CD14-positive monocyte (primary cell): ENCODE results near the gene ENPP4. TPM values are rescaled to one million over a fixed set of nuclear protein-coding genes. Genes with fewer than 3 reads are reported as not detected.
"Not testable (repeated sequence)": the region's sequence is repeated elsewhere in the genome, so short reads cannot be mapped to it uniquely, and the experiment has no call there.

Experiments used
- DNase-seq, 3 donors: peaks; one replicate each; pipeline ENCODE4 v3.0.0-alpha.2; 2011 to 2022
- H2AFZ ChIP-seq: 2 replicates; pipeline ENCODE4 v1.6.0; 2012; ENCODE audit warnings: mild to moderate bottlenecking, low read depth, low read length, inconsistent platforms; ENCODE audit not compliant: insufficient read depth, poor library complexity, severe bottlenecking
- H3K27ac ChIP-seq, 2 donors: 1 replicate in 1 of 2; 2 replicates in 1 of 2; pipeline ENCODE4 v1.5.1; 2012 to 2013; ENCODE audit warnings: low read length in 2 of 2, control low read depth in 1 of 2, inconsistent platforms in 1 of 2, low read depth in 1 of 2, mild to moderate bottlenecking in 1 of 2
- H3K27me3 ChIP-seq, 2 donors: one replicate each; pipeline versions ENCODE4 v1.6.0 to v1.6.1; 2011 to 2013; ENCODE audit warnings: low read length in 2 of 2; ENCODE audit not compliant: control insufficient read depth in 2 of 2, insufficient read depth in 2 of 2
- H3K36me3 ChIP-seq, 2 donors: replicated peaks in 1 of 2; 1 replicate in 1 of 2; 2 replicates in 1 of 2; pipeline versions ENCODE4 v1.5.1 to v1.6.1; 2012 to 2013; ENCODE audit warnings: low read length in 2 of 2, control low read depth in 1 of 2, inconsistent platforms in 1 of 2, mild to moderate bottlenecking in 1 of 2; ENCODE audit not compliant: insufficient read depth in 2 of 2, control insufficient read depth in 1 of 2
- H3K4me1 ChIP-seq, 2 donors: 1 replicate in 1 of 2; 2 replicates in 1 of 2; pipeline versions ENCODE4 v1.5.1 to v1.6.1; 2012 to 2013; ENCODE audit warnings: low read length in 2 of 2, control low read depth in 1 of 2, inconsistent platforms in 1 of 2, mild to moderate bottlenecking in 1 of 2, moderate library complexity in 1 of 2; ENCODE audit not compliant: insufficient read depth in 2 of 2, control insufficient read depth in 1 of 2
- H3K4me2 ChIP-seq: replicated peaks from 2 replicates; pipeline ENCODE3; 2012; ENCODE audit warnings: low read length, moderate library complexity, mild to moderate bottlenecking; ENCODE audit not compliant: poor library complexity, severe bottlenecking; ENCODE audit errors: extremely low read depth
- H3K4me3 ChIP-seq, 3 experiments: fragments of 200-600 bp in 1 of 3; sonication (generic) in 1 of 3; replicated peaks in 1 of 3; 1 replicate in 2 of 3; 2 replicates in 1 of 3; pipeline ENCODE4 v1.5.1; 2011 to 2013; ENCODE audit warnings: low read length in 3 of 3, mild to moderate bottlenecking in 3 of 3, control low read depth in 2 of 3, low read depth in 2 of 3, inconsistent platforms in 1 of 3, moderate library complexity in 1 of 3
- H3K79me2 ChIP-seq: 2 replicates; pipeline ENCODE4 v1.6.0; 2012; ENCODE audit warnings: mild to moderate bottlenecking, control low read depth, inconsistent platforms, low read length, moderate library complexity; ENCODE audit not compliant: insufficient read depth
- H3K9ac ChIP-seq: 2 replicates; pipeline ENCODE4 v1.6.0; 2017; ENCODE audit warnings: low read length, mild to moderate bottlenecking; ENCODE audit not compliant: insufficient read depth, poor library complexity, severe bottlenecking
- H3K9me3 ChIP-seq, 2 donors: replicated peaks in 1 of 2; 1 replicate in 1 of 2; 2 replicates in 1 of 2; pipeline versions ENCODE4 v1.5.1 to v1.6.1; 2012 to 2013; ENCODE audit warnings: low read length in 2 of 2, control low read depth in 1 of 2; ENCODE audit not compliant: control insufficient read depth in 1 of 2, insufficient read depth in 1 of 2
- H4K20me1 ChIP-seq: 2 replicates; pipeline ENCODE4 v1.6.0; 2012; ENCODE audit warnings: mild to moderate bottlenecking, low read length, control low read depth, moderate library complexity; ENCODE audit not compliant: insufficient read depth
- H3K27ac Mint-ChIP-seq, 7 donors: one replicate each; pipeline ENCODE4 v1.8.0; 2020; ENCODE audit warnings: mild to moderate bottlenecking in 7 of 7, mixed read lengths in 7 of 7, moderate library complexity in 6 of 7, inconsistent platforms in 2 of 7
- H3K27me3 Mint-ChIP-seq, 3 donors: one replicate each; pipeline ENCODE4 v1.8.0; 2021 to 2022; ENCODE audit warnings: low read depth in 3 of 3, mild to moderate bottlenecking in 3 of 3, mixed read lengths in 3 of 3, moderate library complexity in 3 of 3, inconsistent platforms in 1 of 3
- H3K36me3 Mint-ChIP-seq, 2 donors: one replicate each; pipeline ENCODE4 v1.8.0; 2020; ENCODE audit warnings: mixed read lengths in 2 of 2, inconsistent platforms in 1 of 2, mild to moderate bottlenecking in 1 of 2
- H3K4me1 Mint-ChIP-seq: one replicate; pipeline ENCODE4 v1.8.0; 2020; ENCODE audit warnings: mild to moderate bottlenecking, mixed read lengths
- H3K4me3 Mint-ChIP-seq, 2 donors: one replicate each; pipeline ENCODE4 v1.8.0; 2020; ENCODE audit warnings: mild to moderate bottlenecking in 2 of 2, mixed read lengths in 2 of 2, moderate library complexity in 1 of 2
- H3K9me3 Mint-ChIP-seq, 7 donors: one replicate each; pipeline ENCODE4 v1.8.0; 2020 to 2022; ENCODE audit warnings: mixed read lengths in 7 of 7, mild to moderate bottlenecking in 6 of 7, moderate library complexity in 6 of 7, inconsistent platforms in 2 of 7
- WGBS: methylation state at CpG from one replicate; pipeline ENCODE4 v1.1.5; 2013; ENCODE audit warnings: missing lambda C conversion rate; ENCODE audit not compliant: insufficient coverage; 5-methylcytosine and 5-hydroxymethylcytosine counted together
- intact Hi-C, 2 donors: fragments of 100-400 bp; cut with micrococcal nuclease; formaldehyde crosslinking; loops; one replicate each; pipeline versions ENCODE4 v1.15.0 to v1.15.1; 2023
- polyA minus RNA-seq: library from RNA; depleted of rRNA, polyadenylated mRNA; stranded (reverse); fragments of >200 nt; gene quantifications from 2 replicates; pipeline ENCODE4 v1.2.3, GENCODE V29; 2012
- polyA plus RNA-seq, 3 donors: library from polyadenylated mRNA; depleted of rRNA in 1 of 3; unstranded in 2 of 3; stranded (reverse) in 1 of 3; fragments of 300-500 nt in 2 of 3; fragments of >200 nt in 1 of 3; fragmentation: Illumina TruSeq in 2 of 3; gene quantifications; 1 replicate in 2 of 3; 2 replicates in 1 of 3; pipeline ENCODE4 v1.2.3, GENCODE V29; 2012 to 2021
- total RNA-seq, 12 experiments: library from RNA in 1 of 12; stranded (reverse) in 1 of 12; fragments of 120-200 nt in 1 of 12; gene quantifications; one replicate each; pipeline ENCODE4 v1.2.4 and lab custom pipeline; 2013 to 2026; ENCODE audit warnings: mixed read lengths in 6 of 12, inconsistent platforms in 1 of 12
- TF ChIP-seq, protein P1 (sequence below): fragments of 200-600 bp; IDR thresholded peaks from one replicate; pipeline ENCODE4 v1.8.0; 2022; ENCODE audit warnings: antibody characterized with exemption, mild to moderate bottlenecking

Gene ENPP4, protein sequence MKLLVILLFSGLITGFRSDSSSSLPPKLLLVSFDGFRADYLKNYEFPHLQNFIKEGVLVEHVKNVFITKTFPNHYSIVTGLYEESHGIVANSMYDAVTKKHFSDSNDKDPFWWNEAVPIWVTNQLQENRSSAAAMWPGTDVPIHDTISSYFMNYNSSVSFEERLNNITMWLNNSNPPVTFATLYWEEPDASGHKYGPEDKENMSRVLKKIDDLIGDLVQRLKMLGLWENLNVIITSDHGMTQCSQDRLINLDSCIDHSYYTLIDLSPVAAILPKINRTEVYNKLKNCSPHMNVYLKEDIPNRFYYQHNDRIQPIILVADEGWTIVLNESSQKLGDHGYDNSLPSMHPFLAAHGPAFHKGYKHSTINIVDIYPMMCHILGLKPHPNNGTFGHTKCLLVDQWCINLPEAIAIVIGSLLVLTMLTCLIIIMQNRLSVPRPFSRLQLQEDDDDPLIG
- 1.9 TPM for total RNA-seq (2013)
- polyA plus RNA-seq (1 to 10 TPM; 1.1 to 1.7 (median 1.3) TPM), polyA minus RNA-seq (1.2 and 1.5 TPM in 2 replicates), total RNA-seq (lab: John Stamatoyannopoulos, UW) (3.4 to 19.7 (median 11.3) reads per million in 11 experiments)

DNA sequence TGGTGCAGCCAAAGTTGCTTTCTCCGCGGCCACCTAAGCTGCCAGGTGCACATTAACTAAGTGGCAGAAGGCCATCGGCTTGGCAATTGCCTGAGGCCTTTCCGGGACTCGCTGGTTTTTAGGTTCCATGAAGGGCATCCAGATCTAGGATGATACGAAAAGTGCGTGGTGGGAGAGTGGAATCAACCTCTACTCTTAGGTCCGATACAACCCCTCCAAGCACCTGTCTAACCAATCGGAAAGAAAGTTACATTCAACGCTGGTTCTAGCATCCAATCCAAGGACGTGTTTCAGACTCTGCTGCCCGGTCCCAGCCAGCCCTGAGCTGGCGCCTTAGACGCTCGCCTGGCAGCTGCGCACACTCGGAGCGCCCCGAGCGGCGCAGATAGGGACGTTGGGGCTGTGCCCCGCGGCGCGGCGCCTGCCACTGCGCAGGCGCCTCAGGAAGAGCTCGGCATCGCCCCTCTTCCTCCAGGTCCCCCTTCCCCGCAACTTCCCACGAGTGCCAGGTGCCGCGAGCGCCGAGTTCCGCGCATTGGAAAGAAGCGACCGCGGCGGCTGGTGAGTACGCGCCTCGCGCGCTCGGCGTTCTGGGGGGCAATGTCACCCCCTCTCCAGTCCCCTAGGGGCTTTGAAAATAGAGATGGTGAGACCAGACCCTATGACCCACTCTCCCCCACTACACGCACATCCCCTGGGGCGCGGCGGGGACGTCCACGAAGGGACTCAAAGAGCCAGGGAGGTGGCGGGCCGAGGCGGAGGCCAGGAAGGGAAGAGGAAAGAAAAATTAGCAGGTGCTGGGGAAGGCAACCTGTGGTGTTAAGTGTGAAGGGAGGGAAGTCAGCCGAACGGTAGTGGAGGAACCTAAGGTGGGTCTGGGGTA lies at the start of gene ENPP4:
ENPP4 (plus strand) TSS at position 361 of the 883 bp plus-strand sequence. CDS start 9,595 bp downstream, outside the sequence.
- Histone ChIP-seq H3K27me3 (no peaks in the 10 kb centered on the region), H3K36me3 (no peaks in the 10 kb centered on the region), H3K4me2 (peak within 1 kb of the TSS; percentile 98), H3K27ac (peak within 1 kb of the TSS; percentile 61 to 68), H3K9ac (peak within 1 kb of the TSS; percentile 76), H3K9me3 (no peaks in the 10 kb centered on the region), H4K20me1 (no peaks in the 10 kb centered on the region), H3K4me3 (peak within 1 kb of the TSS; percentile 80 to 97 (median 86)), H3K79me2 (peaks cover 12% of the 10 kb centered on the region), H2AFZ (peak within 1 kb of the TSS; percentile 91), H3K4me1 (peaks cover 31 to 36% of the 10 kb centered on the region in 2 donors)
- TF ChIP-seq, protein P1, sequence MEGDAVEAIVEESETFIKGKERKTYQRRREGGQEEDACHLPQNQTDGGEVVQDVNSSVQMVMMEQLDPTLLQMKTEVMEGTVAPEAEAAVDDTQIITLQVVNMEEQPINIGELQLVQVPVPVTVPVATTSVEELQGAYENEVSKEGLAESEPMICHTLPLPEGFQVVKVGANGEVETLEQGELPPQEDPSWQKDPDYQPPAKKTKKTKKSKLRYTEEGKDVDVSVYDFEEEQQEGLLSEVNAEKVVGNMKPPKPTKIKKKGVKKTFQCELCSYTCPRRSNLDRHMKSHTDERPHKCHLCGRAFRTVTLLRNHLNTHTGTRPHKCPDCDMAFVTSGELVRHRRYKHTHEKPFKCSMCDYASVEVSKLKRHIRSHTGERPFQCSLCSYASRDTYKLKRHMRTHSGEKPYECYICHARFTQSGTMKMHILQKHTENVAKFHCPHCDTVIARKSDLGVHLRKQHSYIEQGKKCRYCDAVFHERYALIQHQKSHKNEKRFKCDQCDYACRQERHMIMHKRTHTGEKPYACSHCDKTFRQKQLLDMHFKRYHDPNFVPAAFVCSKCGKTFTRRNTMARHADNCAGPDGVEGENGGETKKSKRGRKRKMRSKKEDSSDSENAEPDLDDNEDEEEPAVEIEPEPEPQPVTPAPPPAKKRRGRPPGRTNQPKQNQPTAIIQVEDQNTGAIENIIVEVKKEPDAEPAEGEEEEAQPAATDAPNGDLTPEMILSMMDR: no peak
- peaks cover 0 to 3% (median 1%) of the 10 kb centered on the region in 3 donors for H3K27me3 Mint-ChIP-seq
- no peaks in the 10 kb centered on the region for H3K9me3 Mint-ChIP-seq
- WGBS: under 1% methylated on average over 33 of the region's 61 CpGs
- H3K27ac Mint-ChIP-seq: peak within 1 kb of the TSS in 6 of 7 donors; percentile 59 to 81 (median 78)
- intact Hi-C loops: no loop called here
- peaks cover 45% of the 10 kb centered on the region for H3K4me1 Mint-ChIP-seq
- DNase-seq: peak; percentile 81 to 86 (median 86)
- H3K36me3 Mint-ChIP-seq: no peaks in the 10 kb centered on the region
- peak within 1 kb of the TSS; percentile 89 to 94 for H3K4me3 Mint-ChIP-seq

DNA sequence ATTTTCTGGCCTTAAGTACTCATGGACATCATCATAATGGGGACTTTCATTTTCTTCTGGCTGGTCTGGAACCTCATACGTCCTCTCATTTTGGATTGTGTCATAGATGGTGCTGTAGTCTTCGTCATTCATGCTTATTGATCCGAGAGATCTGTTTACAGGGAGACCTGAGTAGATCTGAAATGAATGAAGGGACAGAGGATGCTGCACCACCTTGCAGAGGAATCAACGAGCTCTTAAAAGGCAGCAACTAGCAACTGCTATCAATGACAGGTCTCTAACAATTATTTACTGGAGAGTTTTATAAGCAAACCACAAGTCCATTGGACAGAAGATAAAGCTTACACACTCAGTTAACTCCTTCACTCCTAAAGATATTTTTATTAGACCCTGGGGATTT lies 49.7 kb upstream of the ENPP4 start:
- no peaks in the 10 kb centered on the region for H3K36me3 ChIP-seq
- no peaks in the 10 kb centered on the region for H3K4me1 ChIP-seq
- Mint-ChIP-seq H3K36me3 (no peaks in the 10 kb centered on the region), H3K27me3 (peaks cover 1 to 3% (median 3%) of the 10 kb centered on the region in 3 donors), H3K4me1 (no peaks in the 10 kb centered on the region), H3K27ac (no peak overlapping the region), H3K9me3 (peaks cover 0 to 5% (median 1%) of the 10 kb centered on the region in 7 donors), H3K4me3 (no peak overlapping the region)
- H3K9me3 ChIP-seq: no peaks in the 10 kb centered on the region
- H3K27me3 ChIP-seq: peaks cover 0 to 2% of the 10 kb centered on the region in 2 donors
- no peak for DNase-seq
- H4K20me1 ChIP-seq: no peaks in the 10 kb centered on the region
- H3K4me2 ChIP-seq: no peak overlapping the region
- intact Hi-C loops: no loop called here
- H3K27ac ChIP-seq: no peak overlapping the region
- TF ChIP-seq, protein P1: no peak
- H3K9ac ChIP-seq: no peak overlapping the region
- H2AFZ ChIP-seq: no peak overlapping the region
- H3K79me2 ChIP-seq: no peaks in the 10 kb centered on the region
- WGBS: 93% methylated on average over 2 of the region's 4 CpGs
- no peak overlapping the region for H3K4me3 ChIP-seq

DNA sequence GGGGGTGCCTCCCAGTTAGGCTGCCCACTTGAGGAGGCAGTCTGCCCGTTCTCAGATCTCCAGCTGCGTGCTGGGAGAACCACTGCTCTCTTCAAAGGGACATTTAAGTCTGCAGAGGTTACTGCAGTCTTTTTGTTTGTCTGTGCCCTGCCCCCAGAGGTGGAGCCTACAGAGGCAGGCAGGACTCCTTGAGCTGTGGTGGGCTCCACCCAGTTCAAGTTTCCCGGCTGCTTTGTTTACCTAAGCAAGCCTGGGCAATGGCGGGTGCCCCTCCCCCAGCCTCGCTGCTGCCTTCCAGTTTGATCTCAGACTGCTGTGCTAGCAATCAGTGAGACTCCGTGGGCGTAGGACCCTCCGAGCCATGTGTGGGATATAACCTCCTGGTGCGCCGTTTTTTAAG lies 44.1 kb upstream of the ENPP4 start:
- H3K79me2 ChIP-seq, H3K9me3 ChIP-seq, H3K4me1 Mint-ChIP-seq, H3K27ac Mint-ChIP-seq, H3K4me3 Mint-ChIP-seq, H3K27me3 ChIP-seq, H3K27me3 Mint-ChIP-seq, DNase-seq, H3K9ac ChIP-seq, H3K4me3 ChIP-seq, H2AFZ ChIP-seq, H3K4me1 ChIP-seq, H3K36me3 Mint-ChIP-seq, H3K4me2 ChIP-seq, H3K27ac ChIP-seq, H4K20me1 ChIP-seq, H3K36me3 ChIP-seq: not testable (repeated sequence)
- peaks cover 1 to 13% (median 4%) of the 10 kb centered on the region in 7 donors for H3K9me3 Mint-ChIP-seq
- intact Hi-C loops: loop anchor here in 1 of 2 donors (2.0 kb wide), 1 partner anchor 323 kb away; no protein-coding TSS in a partner anchor
- 100% methylated on average over 4 of the region's 10 CpGs for WGBS
